Nephron (organoid): Measurements from ENCODE around the gene MOV10L1.

Experiments used
- H3K27ac Mint-ChIP-seq, 3 experiments: 2 replicates each; pipeline ENCODE4 v1.8.0; 2020; ENCODE audit warnings: mixed read lengths in 3 of 3, mild to moderate bottlenecking in 2 of 3, moderate library complexity in 1 of 3
- H3K27me3 Mint-ChIP-seq: 2 replicates; pipeline ENCODE4 v1.8.0; 2021; ENCODE audit warnings: low read depth, mild to moderate bottlenecking, moderate library complexity, mixed read lengths
- H3K36me3 Mint-ChIP-seq: 2 replicates; pipeline ENCODE4 v1.8.0; 2020; ENCODE audit warnings: low read depth, mixed read lengths
- H3K4me1 Mint-ChIP-seq: 2 replicates; pipeline ENCODE4 v1.8.0; 2020; ENCODE audit warnings: mixed read lengths
- H3K4me3 Mint-ChIP-seq, 3 experiments: 2 replicates each; pipeline ENCODE4 v1.8.0; 2020; ENCODE audit warnings: mild to moderate bottlenecking in 3 of 3, mixed read lengths in 3 of 3, moderate library complexity in 2 of 3
- H3K9me3 Mint-ChIP-seq: 2 replicates; pipeline ENCODE4 v1.8.0; 2020; ENCODE audit warnings: mixed read lengths
- CTCF ChIP-seq, 3 experiments: fragments of 200-600 bp; sonication (generic); IDR thresholded peaks; one replicate each; pipeline ENCODE4 v1.5.0; 2021; ENCODE audit warnings: antibody characterized with exemption in 3 of 3; ENCODE audit not compliant: unreplicated experiment in 3 of 3

The MOV10L1 gene

GRCh38 chr22:50088096-50088495, 1.7 kb upstream of the MOV10L1 start:
- H3K27ac Mint-ChIP-seq = no peak overlapping the region
- no peak overlapping the region for H3K4me3 Mint-ChIP-seq
- peaks cover 8% of the 10 kb centered on the region for H3K4me1 Mint-ChIP-seq
- H3K27me3 Mint-ChIP-seq = peaks cover 12% of the 10 kb centered on the region
- no peaks in the 10 kb centered on the region for H3K36me3 Mint-ChIP-seq
- TF ChIP-seq CTCF (IDR thresholded peaks at IDR 0.05; ENCODE audit: unreplicated experiment in 3 of 3) = no peak
- peaks cover 5% of the 10 kb centered on the region for H3K9me3 Mint-ChIP-seq

GRCh38 chr22:50089231-50089630, 575 bp upstream of the MOV10L1 start:
- Mint-ChIP-seq H3K9me3 (peaks cover 5% of the 10 kb centered on the region), H3K36me3 (no peaks in the 10 kb centered on the region), H3K27ac (no peak overlapping the region), H3K4me3 (no peak overlapping the region), H3K4me1 (peaks cover 8% of the 10 kb centered on the region), H3K27me3 (peaks cover 11% of the 10 kb centered on the region)
- TF ChIP-seq CTCF (IDR thresholded peaks at IDR 0.05; ENCODE audit: unreplicated experiment in 3 of 3) = no peak

- H3K9me3 Mint-ChIP-seq = peaks cover 5% of the 10 kb centered on the region
- H3K27ac Mint-ChIP-seq = no peak overlapping the region
- no peak overlapping the region for H3K4me3 Mint-ChIP-seq
- H3K36me3 Mint-ChIP-seq = no peaks in the 10 kb centered on the region
- peaks cover 11% of the 10 kb centered on the region for H3K27me3 Mint-ChIP-seq
- peaks cover 2% of the 10 kb centered on the region for H3K4me1 Mint-ChIP-seq
- no peak for TF ChIP-seq CTCF (IDR thresholded peaks at IDR 0.05; ENCODE audit: unreplicated experiment in 3 of 3)
Measured at GRCh38 chr22:50090412-50090714, 557 bp downstream of the MOV10L1 start.

DNA sequence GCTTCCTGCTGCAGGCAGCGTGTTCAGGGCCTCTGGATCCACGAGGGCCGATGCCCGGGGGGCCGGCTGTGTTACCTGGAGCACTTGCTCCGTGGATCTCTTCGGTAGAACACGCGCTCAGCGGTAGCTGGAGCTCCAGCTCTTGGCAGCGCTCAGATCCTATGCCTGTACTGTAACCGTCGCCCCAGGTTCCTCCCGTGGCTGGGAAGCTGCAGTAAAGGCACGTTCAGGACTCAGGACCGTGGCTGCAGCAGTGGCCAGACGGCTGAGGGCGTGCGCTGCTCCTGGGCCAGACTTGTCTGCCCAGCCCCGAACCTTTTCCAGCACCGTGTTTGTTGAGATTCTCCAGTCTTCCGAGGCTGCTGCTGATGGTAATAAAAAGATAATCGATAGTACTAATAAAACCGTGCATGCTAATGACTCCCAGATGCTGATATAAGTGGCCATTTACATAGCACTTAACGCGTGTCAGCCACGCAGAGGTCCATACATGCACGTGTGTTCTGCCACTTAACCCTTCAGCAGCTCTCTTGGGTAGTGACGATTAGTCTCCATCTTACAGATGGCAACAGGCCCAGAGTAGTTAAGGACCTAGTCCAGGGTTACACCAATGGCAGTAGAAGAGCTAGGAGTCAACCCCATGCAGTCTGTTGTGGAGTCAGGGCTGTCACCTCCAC, 1.4 kb downstream of the MOV10L1 start:
- no peak for TF ChIP-seq CTCF (IDR thresholded peaks at IDR 0.05; ENCODE audit: unreplicated experiment in 3 of 3)
- Mint-ChIP-seq H3K4me1 (no peaks in the 10 kb centered on the region), H3K27ac (no peak overlapping the region), H3K9me3 (peaks cover 5% of the 10 kb centered on the region), H3K36me3 (no peaks in the 10 kb centered on the region), H3K4me3 (no peak overlapping the region), H3K27me3 (peaks cover 11% of the 10 kb centered on the region)

DNA sequence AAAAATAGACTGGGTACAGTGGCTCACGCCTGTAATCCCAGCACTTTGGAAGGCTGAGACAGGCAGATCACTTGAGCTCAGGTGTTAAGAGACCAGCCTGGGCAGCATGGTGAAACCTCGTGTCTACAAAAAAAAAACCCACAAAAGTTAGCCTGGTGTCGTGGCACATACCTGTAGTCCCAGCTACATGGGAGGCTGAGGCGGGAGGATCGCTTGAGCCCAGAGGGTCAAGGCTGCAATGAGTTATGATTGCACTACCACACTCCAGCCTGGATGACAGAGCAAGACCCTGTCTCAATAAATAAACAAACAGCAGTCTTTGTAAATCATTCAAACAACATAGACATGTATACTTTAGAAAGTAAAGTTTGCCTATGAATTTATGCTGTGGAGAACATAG, 2.5 kb downstream of the MOV10L1 start:
- no peak overlapping the region for H3K27ac Mint-ChIP-seq
- no peak for TF ChIP-seq CTCF (IDR thresholded peaks at IDR 0.05; ENCODE audit: unreplicated experiment in 3 of 3)
- H3K36me3 Mint-ChIP-seq = no peaks in the 10 kb centered on the region
- no peaks in the 10 kb centered on the region for H3K4me1 Mint-ChIP-seq
- H3K27me3 Mint-ChIP-seq = peaks cover 11% of the 10 kb centered on the region
- H3K4me3 Mint-ChIP-seq = no peak overlapping the region
- H3K9me3 Mint-ChIP-seq = peaks cover 5% of the 10 kb centered on the region

- no peak overlapping the region for H3K27ac Mint-ChIP-seq
- peaks cover 11% of the 10 kb centered on the region for H3K27me3 Mint-ChIP-seq
- no peaks in the 10 kb centered on the region for H3K9me3 Mint-ChIP-seq
- H3K36me3 Mint-ChIP-seq = no peaks in the 10 kb centered on the region
- TF ChIP-seq CTCF (IDR thresholded peaks at IDR 0.05; ENCODE audit: unreplicated experiment in 3 of 3) = no peak
- no peak overlapping the region for H3K4me3 Mint-ChIP-seq
- no peaks in the 10 kb centered on the region for H3K4me1 Mint-ChIP-seq
Measured at GRCh38 chr22:50098052-50098451, 8.2 kb downstream of the MOV10L1 start.
